ENCODE data around the gene CSDE1. TPM values are rescaled to one million over a fixed set of nuclear protein-coding genes. Genes with fewer than 3 reads are reported as not detected.

CSDE1 gene
- total RNA-seq, 1 donor from 2014 or later, result 278 TPM

- Histone ChIP-seq H3K4me1 (peaks cover 75% of the 10 kb centered on the region), H3K4me3 (no peak overlapping the region), H3K27me3 (no peaks in the 10 kb centered on the region), H3K36me3 (peaks cover 3 to 50% of the 10 kb centered on the region in 2 donors), H3K9me3 (no peaks in the 10 kb centered on the region), H3K27ac (no peak overlapping the region)
- no peak for DNase-seq (ENCODE audit: extremely low spot score in 2 of 2)
- intact Hi-C loops (cut with DNase I), result no loop called here
- TF ChIP-seq CTCF (IDR thresholded peaks at IDR 0.05) (no peak), POLR2A (IDR thresholded peaks at IDR 0.05) (no peak), POLR2AphosphoS5 (IDR thresholded peaks at IDR 0.05; ENCODE audit: insufficient read depth in 1 of 2, low read depth in 1 of 2) (no peak)
These were observed 7.9 kb downstream of the CSDE1 start for GRCh38 chr1:114749835-114750234.

- peaks cover 54% of the 10 kb centered on the region for H3K4me1 ChIP-seq
- no peaks in the 10 kb centered on the region for H3K9me3 ChIP-seq
- DNase-seq (ENCODE audit: extremely low spot score in 2 of 2), result no peak
- intact Hi-C loops (cut with DNase I), result no loop called here
- H3K27ac ChIP-seq, result no peak overlapping the region
- no peaks in the 10 kb centered on the region for H3K27me3 ChIP-seq
- peaks cover 3 to 50% of the 10 kb centered on the region in 2 donors for H3K36me3 ChIP-seq
- TF ChIP-seq POLR2AphosphoS5 (IDR thresholded peaks at IDR 0.05; ENCODE audit: insufficient read depth in 1 of 2, low read depth in 1 of 2) (no peak), POLR2A (IDR thresholded peaks at IDR 0.05) (no peak), CTCF (IDR thresholded peaks at IDR 0.05) (no peak)
- H3K4me3 ChIP-seq, result no peak overlapping the region
These were observed 11.2 kb downstream of the CSDE1 start for GRCh38 chr1:114746450-114747121.

- intact Hi-C loops (cut with DNase I), result no loop called here
- Histone ChIP-seq H3K27me3 (no peaks in the 10 kb centered on the region), H3K4me1 (peaks cover 41% of the 10 kb centered on the region), H3K9me3 (no peaks in the 10 kb centered on the region), H3K36me3 (peaks cover 3 to 53% of the 10 kb centered on the region in 2 donors), H3K27ac (no peak overlapping the region), H3K4me3 (no peak overlapping the region)
- no peak for DNase-seq (ENCODE audit: extremely low spot score in 2 of 2)
- no peak for TF ChIP-seq CTCF (IDR thresholded peaks at IDR 0.05)
- TF ChIP-seq POLR2A (IDR thresholded peaks at IDR 0.05), result no peak
- no peak for TF ChIP-seq POLR2AphosphoS5 (IDR thresholded peaks at IDR 0.05; ENCODE audit: insufficient read depth in 1 of 2, low read depth in 1 of 2)
These were observed 12.5 kb downstream of the CSDE1 start for GRCh38 chr1:114745291-114745690.

GRCh38 chr1:114741963-114742746, 15.6 kb downstream of the CSDE1 start:
- Histone ChIP-seq H3K4me3 (no peak overlapping the region), H3K27ac (no peak overlapping the region), H3K9me3 (no peaks in the 10 kb centered on the region), H3K4me1 (peaks cover 28% of the 10 kb centered on the region), H3K27me3 (no peaks in the 10 kb centered on the region), H3K36me3 (peaks cover 0 to 43% of the 10 kb centered on the region in 2 donors)
- TF ChIP-seq POLR2AphosphoS5 (IDR thresholded peaks at IDR 0.05; ENCODE audit: insufficient read depth in 1 of 2, low read depth in 1 of 2), result no peak
- no peak for TF ChIP-seq CTCF (IDR thresholded peaks at IDR 0.05)
- no peak for TF ChIP-seq POLR2A (IDR thresholded peaks at IDR 0.05)
- intact Hi-C loops (cut with DNase I), result no loop called here
- DNase-seq (ENCODE audit: extremely low spot score in 2 of 2), result no peak

GRCh38 chr1:114740331-114740730, 17.5 kb downstream of the CSDE1 start:
- H3K36me3 ChIP-seq, result peaks cover 0 to 43% of the 10 kb centered on the region in 2 donors
- H3K4me1 ChIP-seq, result peaks cover 14% of the 10 kb centered on the region
- no peak overlapping the region for H3K27ac ChIP-seq
- H3K4me3 ChIP-seq, result no peak overlapping the region
- H3K27me3 ChIP-seq, result no peaks in the 10 kb centered on the region
- TF ChIP-seq POLR2AphosphoS5 (IDR thresholded peaks at IDR 0.05; ENCODE audit: insufficient read depth in 1 of 2, low read depth in 1 of 2) (no peak), CTCF (IDR thresholded peaks at IDR 0.05) (no peak), POLR2A (IDR thresholded peaks at IDR 0.05) (no peak)
- H3K9me3 ChIP-seq, result no peaks in the 10 kb centered on the region
- no peak for DNase-seq (ENCODE audit: extremely low spot score in 2 of 2)
- intact Hi-C loops (cut with DNase I), result no loop called here
